Islet of Langerhans (tissue), 1 donor: Measurements from ENCODE around the gene ZMYND19.
A peak's percentile ranks its signal among the peaks of the same experiment; 100 is the strongest.
"Not testable (repeated sequence)": the region's sequence is repeated elsewhere in the genome, so short reads cannot be mapped to it uniquely, and the experiment has no call there.

Experiments
- FAIRE-seq: peaks from one replicate; lab custom pipeline; 2011; peaks lifted over from hg19 to GRCh38; lab: Jason Lieb, UNC

Gene ZMYND19

DNA sequence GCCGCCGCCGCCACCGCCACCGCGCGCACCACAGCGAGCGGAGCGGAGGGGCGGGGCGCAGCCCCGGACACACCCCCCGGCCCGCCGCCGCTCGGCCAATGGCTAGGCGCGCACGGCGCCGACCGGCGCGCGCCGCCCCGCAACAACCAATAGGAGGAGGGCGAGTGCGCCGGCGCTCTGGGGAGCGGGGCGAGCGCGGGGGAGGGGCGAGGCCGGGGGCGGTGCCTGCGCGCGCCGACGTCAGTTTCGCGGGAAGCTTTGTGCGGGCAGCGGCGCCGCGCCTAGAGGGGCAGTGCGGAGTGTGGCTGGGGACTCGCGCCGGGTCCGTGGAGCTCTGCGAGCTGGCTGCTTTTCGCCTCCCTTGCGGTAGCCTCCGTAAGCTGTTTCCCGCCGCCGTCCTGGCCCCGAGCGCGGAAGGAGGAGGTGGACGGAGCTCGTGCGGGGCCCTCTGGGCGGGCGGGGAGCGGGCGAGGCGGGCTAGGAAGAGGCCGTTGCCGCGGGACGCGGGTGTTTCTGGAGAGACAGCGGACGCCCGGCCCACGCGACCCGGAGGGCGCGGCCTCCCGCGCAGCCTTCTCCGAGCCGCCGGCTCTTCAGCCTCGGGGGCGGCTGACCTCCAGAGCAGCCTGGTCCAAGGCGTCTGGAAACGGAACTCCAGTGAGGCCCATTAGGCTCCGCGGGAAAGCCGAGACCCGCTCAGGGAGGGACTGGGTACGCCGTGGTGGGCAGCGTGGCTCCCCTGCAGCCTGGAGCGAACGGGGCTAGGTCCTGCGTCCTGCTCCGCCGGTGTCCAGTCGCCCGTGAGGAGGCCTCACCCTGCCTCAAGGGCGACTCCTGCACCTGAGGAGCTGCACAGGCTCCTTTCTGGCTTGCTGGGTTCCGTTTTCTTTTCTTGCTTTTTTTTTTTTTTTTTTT is at the start of gene ZMYND19:
Gene ZMYND19, minus strand, starts transcription at position 44 of the 915 bp plus-strand sequence. CDS start 249 bp downstream, outside the sequence.
- no peak for FAIRE-seq

GRCh38 chr9:137639303-137640051 is 49.2 kb upstream of the ZMYND19 start:
- FAIRE-seq: no peak

- no peak for FAIRE-seq
These were observed 48.4 kb upstream of the ZMYND19 start for GRCh38 chr9:137638680-137639079.

- no peak for FAIRE-seq
These were observed 43.7 kb upstream of the ZMYND19 start for GRCh38 chr9:137634016-137634415.

GRCh38 chr9:137632230-137633161 is 42.2 kb upstream of the ZMYND19 start:
- no peak for FAIRE-seq

GRCh38 chr9:137631345-137632229 is 41.3 kb upstream of the ZMYND19 start:
- FAIRE-seq: no peak

DNA sequence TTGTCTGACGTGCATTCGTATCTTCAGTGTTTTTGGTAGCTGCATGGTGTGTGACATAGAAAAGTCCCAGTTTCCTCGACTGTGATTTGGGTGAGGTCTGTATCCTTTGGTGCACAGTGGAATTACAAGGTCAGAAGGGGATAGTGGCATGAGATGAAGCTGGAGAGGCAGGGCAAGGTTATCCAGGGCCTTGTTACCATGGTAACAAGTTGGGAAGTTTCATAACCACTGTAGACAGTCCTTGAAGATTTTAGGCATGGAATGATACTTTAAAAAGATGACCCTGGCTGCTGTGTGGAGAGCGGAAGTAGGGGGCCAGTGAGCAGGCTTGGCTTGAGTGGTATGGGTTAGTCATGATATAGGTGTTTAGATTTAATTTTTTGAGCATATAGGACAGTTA is 40.4 kb upstream of the ZMYND19 start:
- no peak for FAIRE-seq

DNA sequence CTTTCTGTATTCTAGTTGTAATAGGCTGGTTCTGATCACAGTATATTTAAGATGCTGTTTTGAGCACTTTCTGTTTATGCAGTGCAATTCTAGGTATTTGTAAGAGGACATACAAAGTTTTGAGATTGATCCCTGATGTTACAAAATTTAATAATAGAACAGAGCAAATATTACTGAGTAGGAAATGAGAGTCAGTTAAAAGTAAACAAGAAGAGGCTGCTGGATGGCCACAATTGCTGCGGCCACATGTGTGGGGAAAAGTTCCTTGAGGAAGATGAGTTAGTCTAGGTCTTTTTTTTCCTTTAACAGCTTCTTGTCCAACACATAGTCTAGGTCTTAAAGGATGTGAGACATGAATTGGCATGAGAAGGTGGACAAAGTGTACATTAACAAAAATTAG is 39.8 kb upstream of the ZMYND19 start:
- FAIRE-seq: peak; percentile 47

DNA sequence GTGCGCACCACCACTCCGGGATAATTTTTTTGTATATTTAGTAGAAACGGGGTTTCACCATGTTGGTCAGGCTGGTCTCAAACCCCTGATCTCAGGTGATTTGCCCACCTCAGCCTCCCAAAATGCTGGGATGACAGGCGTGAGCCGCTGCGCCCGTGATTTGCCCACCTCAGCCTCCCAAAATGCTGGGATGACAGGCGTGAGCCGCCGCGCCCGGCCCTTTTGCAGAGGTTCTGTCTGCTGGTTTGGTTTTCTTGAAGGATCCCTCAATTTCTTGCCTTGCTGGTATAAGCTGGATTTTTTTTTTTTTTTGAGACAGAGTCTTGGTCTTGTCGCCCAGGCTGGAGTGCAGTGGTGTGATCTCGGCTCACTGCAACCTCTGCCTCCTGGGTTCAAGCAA is 37.1 kb upstream of the ZMYND19 start:
- not testable (repeated sequence) for FAIRE-seq

GRCh38 chr9:137626464-137626863 is 36.2 kb upstream of the ZMYND19 start:
- no peak for FAIRE-seq

DNA sequence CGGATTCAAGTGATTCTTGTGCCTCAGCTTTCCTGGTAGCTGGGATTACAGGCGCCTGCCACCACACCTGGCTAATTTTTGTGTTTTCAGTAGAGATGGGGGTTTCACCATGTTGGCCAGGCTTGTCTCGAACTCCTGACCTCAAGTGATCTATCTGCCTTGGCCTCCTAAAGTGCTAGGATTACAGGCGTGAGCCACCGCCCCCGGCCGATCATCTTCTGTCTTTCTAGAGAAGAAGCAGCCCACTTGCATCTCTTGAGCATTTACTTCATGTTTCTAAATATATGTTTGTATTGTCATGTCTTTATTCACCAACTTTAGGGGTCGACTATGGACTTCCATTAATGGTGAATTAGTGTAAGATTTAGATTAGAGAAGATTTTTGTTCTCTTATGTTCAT is 31.9 kb upstream of the ZMYND19 start:
- not testable (repeated sequence) for FAIRE-seq

DNA sequence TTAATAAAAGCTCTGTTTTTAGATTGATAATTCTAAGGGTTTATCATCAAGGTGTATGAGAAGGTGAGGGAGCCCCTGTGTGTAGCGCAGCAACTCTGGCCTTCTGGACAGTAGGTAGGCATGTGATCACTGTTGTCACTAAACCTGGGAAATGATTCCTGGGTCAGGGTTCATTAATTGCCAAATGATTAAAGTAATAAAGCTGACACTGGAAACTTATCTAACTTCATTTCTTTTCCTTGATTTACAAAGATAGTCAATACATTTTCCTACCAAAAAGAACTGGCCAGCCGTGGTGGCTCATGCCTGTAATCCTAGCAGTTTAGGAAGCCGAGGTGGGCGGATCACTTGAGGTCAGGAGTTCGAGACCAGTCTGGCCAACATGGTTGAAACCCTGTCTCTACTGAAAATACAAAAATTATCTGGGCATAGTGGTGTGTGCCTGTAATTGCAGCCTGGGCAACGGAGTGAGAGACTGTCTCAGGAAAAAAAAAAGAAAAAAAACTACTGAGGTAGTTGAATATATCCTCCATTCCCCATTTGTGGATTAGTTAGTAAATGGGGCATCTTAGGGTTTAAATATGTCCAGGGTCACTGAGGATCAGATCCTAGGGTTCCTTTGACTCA is 30.9 kb upstream of the ZMYND19 start:
- FAIRE-seq: no peak

- FAIRE-seq: no peak
These were observed 30.3 kb upstream of the ZMYND19 start for GRCh38 chr9:137620581-137620980.

- no peak for FAIRE-seq
These were observed 29.7 kb upstream of the ZMYND19 start for GRCh38 chr9:137620048-137620405.

- no peak for FAIRE-seq
These were observed 29.1 kb upstream of the ZMYND19 start for GRCh38 chr9:137619240-137620047.

GRCh38 chr9:137618105-137619067 is 28.1 kb upstream of the ZMYND19 start, which contains the start of gene EHMT1:
Gene EHMT1, plus strand, starts transcription at chr9:137619005. Its CDS starts 24 bp downstream, at chr9:137619029.
- FAIRE-seq: no peak

- no peak for FAIRE-seq
These were observed 25.1 kb upstream of the ZMYND19 start for GRCh38 chr9:137615387-137615871.

GRCh38 chr9:137614631-137615386 is 24.5 kb upstream of the ZMYND19 start:
- no peak for FAIRE-seq
